ENCODE results near the gene PLK5.

The PLK5 gene

GRCh38 chr19:1560286-1560882 lies 36.5 kb downstream of the PLK5 start:
- DNase-seq: no peak

GRCh38 chr19:1561236-1561842 lies 37.5 kb downstream of the PLK5 start:
- DNase-seq: no peak

GRCh38 chr19:1563251-1563650 lies 39.4 kb downstream of the PLK5 start:
- DNase-seq: no peak

- DNase-seq: no peak
These were observed 42.7 kb downstream of the PLK5 start for GRCh38 chr19:1566392-1567115.

- DNase-seq: no peak
These were observed 43.4 kb downstream of the PLK5 start for GRCh38 chr19:1567116-1567847.

GRCh38 chr19:1567848-1568227 lies 44.0 kb downstream of the PLK5 start:
- DNase-seq: no peak

GRCh38 chr19:1568320-1569019 lies 44.6 kb downstream of the PLK5 start, which contains the start of gene MEX3D:
Gene MEX3D (minus strand): TSS chr19:1568325. CDS start chr19:1568058, 267 bp downstream.
- DNase-seq: no peak

- no peak for DNase-seq
These were observed 46.1 kb downstream of the PLK5 start for GRCh38 chr19:1569997-1570396.

- no peak for DNase-seq
These were observed 47.0 kb downstream of the PLK5 start for GRCh38 chr19:1570836-1571235.

- no peak for DNase-seq
These were observed 47.5 kb downstream of the PLK5 start for GRCh38 chr19:1571358-1571757.

- DNase-seq: no peak
These were observed 48.9 kb downstream of the PLK5 start for GRCh38 chr19:1572795-1573194.

GRCh38 chr19:1574354-1575136 lies 50.7 kb downstream of the PLK5 start:
- DNase-seq: no peak

- DNase-seq: no peak
These were observed 51.7 kb downstream of the PLK5 start for GRCh38 chr19:1575323-1576241.

GRCh38 chr19:1576242-1577089 lies 52.6 kb downstream of the PLK5 start:
- no peak for DNase-seq

GRCh38 chr19:1577090-1577928 lies 53.4 kb downstream of the PLK5 start:
- DNase-seq: no peak

- DNase-seq: no peak
These were observed 54.2 kb downstream of the PLK5 start for GRCh38 chr19:1577929-1578618.

GRCh38 chr19:1579222-1579621 lies 55.3 kb downstream of the PLK5 start:
- no peak for DNase-seq

GRCh38 chr19:1580382-1580781 lies 56.5 kb downstream of the PLK5 start:
- DNase-seq: no peak
